Cardiac septum (tissue), 1 donor: Measurements from ENCODE around the gene PATE1. TPM values are rescaled to one million over a fixed set of nuclear protein-coding genes. Genes with fewer than 3 reads are reported as not detected.

Source experiments
- DNase-seq: peaks from one replicate; pipeline ENCODE4 v3.0.0-alpha.2; 2020; ENCODE audit warnings: low spot score
- intact Hi-C: fragments of 100-400 bp; cut with DNase I; formaldehyde crosslinking; loops from one replicate; pipeline ENCODE4 v1.14.0; 2022
- total RNA-seq: library from RNA; stranded (reverse); fragmentation: NEBNext Ultra II Directional; extraction: Animal tissue kit (Norgen Biotek cat#: 25700); gene quantifications from one replicate; pipeline ENCODE4 v1.2.1, GENCODE V29; 2021
- donor health status: DM: no; HTN: no; CAD: no.

PATE1 gene
- total RNA-seq, 1 donor from 2014 or later = not detected

- no peak for DNase-seq
- intact Hi-C loops = no loop called here
Measured at GRCh38 chr11:125784678-125785077, 38.6 kb downstream of the PATE1 start.

- intact Hi-C loops = no loop called here
- DNase-seq = no peak
Measured at GRCh38 chr11:125787827-125788226, 41.7 kb downstream of the PATE1 start, which contains the start of gene PATE3. TSS of gene PATE3 (plus strand) at chr11:125788127. CDS start at chr11:125788152, 25 bp downstream.

GRCh38 chr11:125790825-125791224 is 44.7 kb downstream of the PATE1 start:
- intact Hi-C loops = no loop called here
- DNase-seq = no peak

GRCh38 chr11:125797641-125798040 is 51.6 kb downstream of the PATE1 start:
- DNase-seq = no peak
- intact Hi-C loops = no loop called here

Other genes with a start within 250 kb of the PATE1 start
- 43.3 TPM for gene EI24, start 176.8 kb upstream of the PATE1 start, total RNA-seq
- 57.8 TPM for gene STT3A, start 153.4 kb upstream of the PATE1 start, total RNA-seq
- 1.7 TPM for gene CHEK1, start 121.1 kb upstream of the PATE1 start, total RNA-seq
- gene ACRV1, start 65.4 kb upstream of the PATE1 start, total RNA-seq = not detected
- gene PATE2, start 32.5 kb downstream of the PATE1 start, total RNA-seq = not detected
- not detected for gene PATE3, start 41.8 kb downstream of the PATE1 start, total RNA-seq
- not detected for gene PATE4, start 87.0 kb downstream of the PATE1 start, total RNA-seq
- 2.3 TPM for gene HYLS1, start 141.4 kb downstream of the PATE1 start, total RNA-seq
- 7.1 TPM for gene PUS3, start 156.9 kb downstream of the PATE1 start, total RNA-seq
- gene DDX25, start 158.2 kb downstream of the PATE1 start, total RNA-seq = not detected
- not detected for gene VSIG10L2, start 199.8 kb downstream of the PATE1 start, total RNA-seq